SKM-1 (cell line): ENCODE measurements around the gene FBLN2.

Source experiments
- DNase-seq: peaks from one replicate; lab custom pipeline; 2025; ENCODE audit not compliant: unreplicated experiment; lab: John Stamatoyannopoulos, UW

Gene FBLN2

DNA sequence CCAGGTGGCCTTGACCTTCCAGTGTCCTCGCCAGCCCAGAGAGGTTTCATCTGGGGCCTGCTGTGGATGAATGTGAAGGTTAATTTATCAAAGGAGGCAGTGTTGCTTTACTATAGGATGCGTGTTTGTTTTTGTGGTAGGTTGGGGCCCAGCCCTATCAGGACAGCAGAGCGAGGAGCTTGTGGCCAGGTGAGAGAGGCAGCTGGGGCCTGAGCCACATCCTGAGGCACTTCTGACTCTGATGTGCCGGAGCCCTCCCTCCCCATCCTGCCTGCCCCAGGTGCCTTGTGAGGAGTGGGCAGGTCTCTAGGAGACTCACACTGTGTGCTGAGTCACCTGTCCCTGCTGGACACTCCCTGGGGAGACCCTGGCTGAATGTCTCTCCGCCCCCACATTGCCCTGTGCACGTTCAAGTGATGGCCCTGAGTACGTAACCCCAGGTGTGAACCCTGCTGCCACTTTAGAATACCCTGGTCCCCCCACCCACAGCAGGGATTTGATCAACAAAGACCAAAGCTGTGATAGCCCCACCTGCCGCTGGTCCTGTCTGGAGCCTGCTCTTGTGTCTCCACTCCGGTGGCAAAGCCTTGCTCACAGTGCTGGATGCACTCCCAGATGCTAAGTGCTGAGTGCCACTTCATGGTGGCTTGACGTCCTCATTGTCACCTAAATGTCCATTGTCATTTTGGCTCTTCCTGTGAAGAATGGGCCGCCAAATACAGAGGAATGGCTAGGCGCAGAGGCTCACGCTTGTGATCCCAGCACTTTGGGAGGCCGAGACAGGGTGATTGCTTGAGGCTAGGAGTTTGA, 16.0 kb downstream of the FBLN2 start:
- DNase-seq = no peak

DNA sequence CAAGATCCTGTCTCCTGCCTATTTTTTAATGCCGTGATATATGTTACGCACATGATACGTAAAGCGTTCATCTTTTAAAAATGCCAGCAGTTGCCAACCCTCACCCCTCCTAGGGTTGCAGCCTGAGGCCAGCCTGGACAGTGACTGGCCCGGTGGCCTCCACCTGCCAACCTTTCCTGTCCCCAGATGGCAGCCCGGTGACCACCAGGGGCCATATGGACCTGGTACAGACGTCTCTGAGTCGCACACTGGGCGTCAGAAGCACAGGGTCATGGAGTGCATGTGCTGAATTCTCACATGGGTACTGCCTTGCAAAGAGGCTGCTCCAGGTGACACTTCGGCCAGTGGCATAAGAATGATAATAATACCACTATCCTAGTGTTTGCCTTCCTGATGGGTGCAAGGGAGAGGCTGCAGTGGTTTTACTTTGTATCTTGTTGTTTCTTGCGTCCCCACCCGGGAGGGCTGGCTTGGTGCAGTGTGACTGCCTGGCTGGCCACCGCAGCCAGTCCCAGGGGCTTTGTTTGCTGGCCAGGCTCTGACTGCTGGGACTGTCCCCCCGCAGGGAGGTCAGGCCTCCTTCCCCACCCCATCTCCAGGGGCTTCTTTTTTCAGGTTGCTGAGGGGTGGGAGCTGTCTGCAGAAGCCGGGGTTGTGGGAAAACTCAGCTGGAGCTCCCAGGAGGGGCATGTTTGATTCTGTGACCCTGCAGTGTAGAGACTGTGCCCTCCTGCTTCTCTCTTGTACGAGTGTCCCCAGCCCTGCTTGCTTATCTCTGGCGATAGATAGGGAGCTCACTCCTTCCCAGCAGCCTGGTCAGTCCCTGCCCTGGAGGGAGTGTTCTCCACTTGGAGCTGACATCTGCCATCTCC, 16.9 kb downstream of the FBLN2 start:
- no peak for DNase-seq

DNA sequence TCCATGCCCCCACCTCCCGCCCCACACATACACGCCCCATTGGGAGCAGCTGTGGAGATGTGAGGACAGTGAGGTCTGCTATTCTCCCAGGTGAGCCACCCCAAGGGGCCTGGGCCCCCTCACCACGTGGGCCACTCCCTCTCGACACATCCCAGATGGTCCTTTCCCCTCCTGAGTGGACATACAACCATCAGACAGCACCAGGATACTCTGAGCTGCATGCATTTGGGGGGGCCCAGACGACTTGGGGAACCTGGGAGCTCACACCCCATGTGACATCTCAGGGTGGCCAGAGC, 17.5 kb downstream of the FBLN2 start:
- no peak for DNase-seq

DNA sequence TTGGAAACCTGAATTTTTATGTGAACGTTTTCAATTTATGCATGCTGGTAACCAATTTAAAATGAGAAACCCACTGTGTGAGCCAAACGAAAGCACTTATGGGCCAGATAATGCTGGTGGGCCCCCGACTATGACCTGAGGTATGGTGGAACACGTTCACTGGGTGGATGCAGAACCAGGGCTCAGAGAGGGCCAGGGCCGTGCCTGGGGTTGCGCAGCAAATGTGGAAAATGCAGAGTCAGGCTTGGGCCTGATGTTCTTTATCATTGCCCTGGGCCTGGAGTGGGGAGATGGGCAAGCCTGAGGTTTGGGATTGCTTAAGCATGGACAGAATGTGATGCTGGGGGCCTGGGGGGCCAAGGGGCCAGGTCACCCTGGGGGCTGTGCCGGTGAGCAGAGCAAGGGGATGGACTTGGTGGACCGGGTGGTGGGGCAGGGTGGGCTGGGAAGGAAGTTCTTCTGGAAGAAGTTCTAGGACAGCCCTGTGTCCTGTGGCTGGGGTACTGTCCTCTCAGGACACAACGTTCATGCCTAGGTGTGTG, 17.9 kb downstream of the FBLN2 start:
- DNase-seq = no peak

- no peak for DNase-seq
Observed at GRCh38 chr3:13567684-13568514, 19.0 kb downstream of the FBLN2 start.

- no peak for DNase-seq
Observed at GRCh38 chr3:13568515-13569028, 19.6 kb downstream of the FBLN2 start.

GRCh38 chr3:13569201-13569600, 20.3 kb downstream of the FBLN2 start:
- DNase-seq = no peak

DNA sequence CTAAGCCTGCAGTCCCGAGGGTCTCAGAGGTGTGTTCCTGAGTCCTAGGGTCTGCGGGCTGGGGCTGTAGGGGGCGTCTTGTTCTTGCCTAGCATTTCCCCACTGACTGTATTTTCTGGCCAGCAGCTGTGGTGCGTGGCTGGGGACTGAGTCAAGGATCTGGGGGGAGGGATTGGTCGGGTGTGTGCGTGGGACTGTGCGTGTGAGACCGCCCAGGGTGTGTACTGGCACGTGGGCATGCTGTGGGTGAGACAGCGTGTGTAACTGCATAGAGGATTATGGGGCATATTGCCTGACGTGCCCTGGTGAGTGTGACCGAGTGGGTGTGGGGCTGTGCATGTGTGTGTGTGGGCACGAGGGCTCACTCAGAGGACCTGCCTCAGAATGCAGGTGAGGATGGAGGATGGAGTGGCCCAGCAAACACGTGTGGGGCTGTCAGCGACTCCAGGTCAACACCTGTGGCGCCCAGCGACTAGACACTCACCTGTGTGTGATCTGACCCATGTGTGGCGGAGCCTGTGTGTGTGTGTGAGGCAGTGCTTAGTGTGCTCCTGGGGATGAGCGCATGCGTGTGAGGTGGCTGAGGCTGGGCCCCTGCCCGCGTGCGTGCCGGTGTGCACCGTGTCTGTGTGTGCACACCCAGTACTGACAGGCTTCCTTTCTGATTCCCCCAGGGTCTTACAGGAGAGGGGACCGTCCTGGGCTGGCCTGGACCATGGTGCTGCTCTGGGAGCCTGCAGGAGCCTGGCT, 20.9 kb downstream of the FBLN2 start:
- DNase-seq = no peak

DNA sequence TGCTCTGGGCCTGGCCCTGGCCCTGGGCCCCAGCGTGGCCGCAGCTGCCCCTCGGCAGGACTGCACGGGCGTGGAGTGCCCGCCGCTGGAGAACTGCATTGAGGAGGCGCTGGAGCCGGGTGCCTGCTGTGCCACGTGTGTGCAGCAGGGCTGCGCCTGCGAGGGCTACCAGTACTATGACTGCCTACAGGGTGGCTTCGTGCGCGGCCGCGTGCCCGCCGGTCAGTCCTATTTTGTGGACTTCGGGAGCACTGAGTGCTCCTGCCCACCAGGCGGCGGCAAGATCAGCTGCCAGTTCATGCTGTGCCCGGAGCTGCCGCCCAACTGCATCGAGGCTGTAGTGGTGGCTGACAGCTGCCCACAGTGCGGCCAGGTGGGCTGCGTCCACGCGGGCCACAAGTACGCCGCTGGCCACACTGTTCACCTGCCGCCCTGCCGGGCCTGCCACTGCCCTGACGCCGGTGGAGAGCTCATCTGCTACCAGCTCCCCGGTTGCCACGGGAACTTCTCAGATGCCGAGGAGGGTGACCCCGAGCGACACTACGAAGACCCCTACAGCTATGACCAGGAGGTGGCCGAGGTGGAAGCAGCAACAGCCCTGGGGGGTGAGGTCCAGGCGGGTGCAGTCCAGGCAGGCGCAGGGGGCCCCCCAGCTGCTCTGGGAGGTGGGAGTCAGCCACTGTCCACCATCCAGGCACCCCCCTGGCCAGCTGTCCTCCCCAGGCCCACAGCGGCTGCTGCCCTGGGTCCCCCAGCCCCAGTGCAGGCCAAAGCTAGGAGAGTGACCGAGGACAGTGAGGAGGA, 21.7 kb downstream of the FBLN2 start:
- DNase-seq = no peak

GRCh38 chr3:13571264-13571663, 22.3 kb downstream of the FBLN2 start:
- DNase-seq = no peak

GRCh38 chr3:13571831-13572750, 23.2 kb downstream of the FBLN2 start:
- DNase-seq = no peak

DNA sequence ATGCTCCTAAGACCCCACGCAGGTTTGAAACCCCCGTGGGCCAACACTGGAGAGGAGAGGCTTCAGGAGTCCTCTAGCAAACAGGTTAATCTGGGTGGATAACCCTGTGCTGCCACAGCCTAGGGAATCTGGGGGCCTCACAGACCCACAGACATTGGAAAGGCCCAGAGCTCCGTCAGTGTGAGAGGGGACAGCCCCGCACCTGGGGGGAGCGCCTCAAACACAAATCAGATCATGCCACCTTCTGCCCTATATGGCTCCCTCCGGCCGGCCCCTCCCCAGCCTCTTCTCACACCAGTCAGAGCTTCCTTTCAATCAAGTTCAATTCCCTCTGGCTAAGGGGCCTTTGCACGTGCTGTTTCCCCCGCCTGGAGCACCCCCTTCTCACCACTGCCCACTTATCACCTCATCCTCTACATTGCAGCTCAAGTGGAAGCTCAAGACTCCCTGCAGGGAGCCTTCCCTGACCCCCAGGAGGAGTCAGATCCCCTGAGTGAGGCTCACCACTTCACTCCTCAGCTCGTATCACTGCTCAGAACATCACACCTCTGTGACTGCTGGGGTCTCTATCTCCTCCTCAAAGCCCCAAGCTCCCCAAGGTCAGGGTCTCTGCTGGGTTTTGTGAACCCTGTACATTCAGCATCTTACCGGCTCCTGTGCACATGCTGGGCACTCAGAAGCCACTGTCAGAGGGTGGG, 24.1 kb downstream of the FBLN2 start:
- DNase-seq = no peak

GRCh38 chr3:13574083-13574797, 25.3 kb downstream of the FBLN2 start:
- DNase-seq = no peak

DNA sequence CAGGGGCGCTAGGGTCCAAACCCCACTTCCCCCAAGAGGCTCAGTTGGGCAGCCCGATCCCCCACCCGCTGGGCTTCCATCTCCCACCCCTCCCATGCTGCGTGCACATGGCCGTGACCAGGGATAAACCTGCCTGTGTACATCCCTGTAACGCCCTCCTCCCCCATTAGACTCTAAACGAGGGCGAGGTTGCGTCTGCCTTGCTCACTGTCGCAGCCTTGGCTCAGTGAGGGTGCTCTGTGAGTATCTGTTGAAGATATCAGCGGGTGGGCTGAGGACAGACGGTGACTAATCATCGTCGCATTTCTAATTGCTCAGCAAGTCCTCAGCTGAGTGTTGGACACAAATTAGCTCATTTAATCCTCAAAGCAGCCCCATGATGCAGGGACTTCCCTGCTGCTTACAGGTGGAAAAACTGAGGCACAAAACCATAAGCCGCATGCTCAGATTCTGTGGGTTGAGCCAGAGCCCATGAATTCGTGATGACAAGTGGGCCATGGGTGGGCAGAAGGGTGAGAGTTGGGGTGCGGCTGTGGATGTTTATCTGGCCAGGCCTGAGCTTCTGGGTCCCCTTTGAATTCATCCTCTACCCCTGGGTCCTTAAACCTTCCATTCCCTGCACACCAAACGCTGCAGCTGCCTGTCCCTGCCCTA, 26.0 kb downstream of the FBLN2 start:
- no peak for DNase-seq

GRCh38 chr3:13575459-13576061, 26.6 kb downstream of the FBLN2 start:
- no peak for DNase-seq
